Stimulated activated CD4-positive, alpha-beta T cell treated with anti-CD3 and anti-CD28 coated beads, Interleukin-2, amount 100 ng/mL, for 4 hours (primary cell): ENCODE measurements around the gene FNBP1.

Experiments used
- DNase-seq: peaks from one replicate; pipeline ENCODE4 v3.0.0-alpha.2; 2020; ENCODE audit warnings: low read depth

The FNBP1 gene

GRCh38 chr9:130045725-130046450 is 2.9 kb upstream of the FNBP1 start:
- no peak for DNase-seq

- DNase-seq, result no peak
Measured at GRCh38 chr9:130043654-130044623, 950 bp upstream of the FNBP1 start.

- DNase-seq, result no peak
Measured at GRCh38 chr9:130042406-130042884, 544 bp downstream of the FNBP1 start.

GRCh38 chr9:130041648-130042405 is 1.2 kb downstream of the FNBP1 start:
- no peak for DNase-seq

GRCh38 chr9:130040984-130041647 is 1.9 kb downstream of the FNBP1 start:
- DNase-seq, result no peak

GRCh38 chr9:130039528-130040147 is 3.4 kb downstream of the FNBP1 start:
- no peak for DNase-seq

- DNase-seq, result no peak
Measured at GRCh38 chr9:130036099-130036498, 6.9 kb downstream of the FNBP1 start.

GRCh38 chr9:130034570-130034969 is 8.4 kb downstream of the FNBP1 start:
- DNase-seq, result no peak

GRCh38 chr9:130030651-130031127 is 12.3 kb downstream of the FNBP1 start:
- no peak for DNase-seq

GRCh38 chr9:130029223-130029973 is 13.6 kb downstream of the FNBP1 start:
- DNase-seq, result no peak

GRCh38 chr9:130028493-130029222 is 14.3 kb downstream of the FNBP1 start:
- no peak for DNase-seq

GRCh38 chr9:130027533-130028365 is 15.2 kb downstream of the FNBP1 start:
- no peak for DNase-seq

GRCh38 chr9:130026583-130027340 is 16.2 kb downstream of the FNBP1 start:
- no peak for DNase-seq

GRCh38 chr9:130024597-130024994 is 18.4 kb downstream of the FNBP1 start:
- no peak for DNase-seq

GRCh38 chr9:130023994-130024596 is 18.9 kb downstream of the FNBP1 start:
- DNase-seq, result no peak

GRCh38 chr9:130023144-130023787 is 19.7 kb downstream of the FNBP1 start:
- DNase-seq, result no peak

- no peak for DNase-seq
Measured at GRCh38 chr9:130022566-130023143, 20.3 kb downstream of the FNBP1 start.
